ENCODE data around the gene C1GALT1C1.

C1GALT1C1 gene

DNA sequence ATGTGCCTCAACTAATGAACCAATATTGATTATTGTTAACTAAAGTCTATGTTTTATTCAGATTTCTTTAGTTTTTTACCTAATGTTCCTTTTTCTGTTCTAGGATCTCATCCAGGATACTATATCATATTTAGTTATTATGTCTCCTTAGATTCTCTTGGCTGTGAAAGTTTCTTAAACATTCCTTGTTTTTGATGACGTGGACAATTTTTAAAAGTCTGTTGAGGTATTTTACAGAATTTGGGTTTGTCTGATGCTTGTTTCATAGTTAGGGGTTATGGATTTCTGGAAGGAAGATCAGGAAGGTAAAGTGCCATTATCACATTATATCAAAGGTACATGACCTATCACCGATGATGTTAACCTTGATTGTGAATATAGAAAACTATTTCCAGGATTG is 44.2 kb downstream of the C1GALT1C1 start:
- DNase-seq (ENCODE audit: low read depth in 3 of 3, low spot score in 1 of 3) = no peak
